BJ (cell line): Measurements from ENCODE around the gene CAMSAP2. TPM values are rescaled to one million over a fixed set of nuclear protein-coding genes. Genes with fewer than 3 reads are reported as not detected.

ENCODE experiments used
- CTCF ChIA-PET: fragments of 350-600 bp; formaldehyde crosslinking; extraction: SDS; loops from one replicate; lab custom pipeline; 2021; ENCODE audit warnings: antibody characterized with exemption, inconsistent platforms; lab: Yijun Ruan, JAX
- POLR2A ChIA-PET: fragments of 300-600 bp; sonication (Branson Sonifier 250); formaldehyde crosslinking; extraction: SDS; loops from one replicate; lab custom pipeline; 2021; ENCODE audit warnings: antibody characterized with exemption; lab: Charles Lee
- DNase-seq: peaks from one replicate; pipeline ENCODE4 v3.0.0-alpha.2; 2011; ENCODE audit warnings: low read depth
- H3K27me3 ChIP-seq: 2 replicates; pipeline ENCODE4 v1.6.0; 2011; ENCODE audit warnings: low read length; ENCODE audit not compliant: control insufficient read depth, insufficient read depth
- H3K36me3 ChIP-seq: 2 replicates; pipeline ENCODE4 v1.5.1; 2011; ENCODE audit warnings: low read length; ENCODE audit not compliant: control insufficient read depth, insufficient read depth
- H3K4me3 ChIP-seq: 2 replicates; pipeline ENCODE4 v1.5.1; 2011; ENCODE audit warnings: low read depth, mild to moderate bottlenecking, control low read depth, low read length
- CTCF ChIP-seq: IDR thresholded peaks from 2 replicates; pipeline ENCODE4 v1.5.1; 2011; ENCODE audit warnings: low read depth, mild to moderate bottlenecking, control low read depth, inconsistent platforms, low read length, moderate library complexity; ENCODE audit not compliant: insufficient read depth
- polyA plus RNA-seq: library from polyadenylated mRNA; depleted of rRNA; stranded (reverse); fragments of >200 nt; gene quantifications from 2 replicates; pipeline ENCODE4 v1.2.3, GENCODE V29; 2011

CAMSAP2 gene
- polyA plus RNA-seq, 1 experiment = 7.5 TPM

DNA sequence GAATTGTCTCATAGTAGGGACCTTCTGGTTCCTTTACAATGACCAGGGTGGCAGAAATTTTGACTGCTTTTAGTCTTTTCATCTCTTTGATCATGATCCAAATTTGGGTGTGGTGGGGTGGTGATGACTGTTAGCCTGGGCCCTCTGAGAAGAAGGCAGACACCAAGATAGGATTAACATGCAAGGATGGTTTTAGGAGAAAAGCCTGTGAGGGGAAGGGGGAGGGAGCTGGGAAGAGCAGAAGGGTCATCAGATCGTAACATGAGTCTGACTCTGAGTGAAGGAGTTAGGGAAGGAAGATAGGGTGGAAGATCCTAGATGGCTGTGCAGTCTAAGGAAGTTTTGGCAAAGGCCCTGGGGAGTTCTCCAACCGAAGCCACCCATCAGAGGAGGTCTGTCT lies 28.5 kb upstream of the CAMSAP2 start:
- CTCF ChIA-PET = interaction anchor here (0.6 to 1.4 kb wide), 2 partner anchors 9 to 19 kb away, joined by 3 read pairs; no protein-coding TSS in a partner anchor
- POLR2A ChIA-PET = no interaction called here

DNA sequence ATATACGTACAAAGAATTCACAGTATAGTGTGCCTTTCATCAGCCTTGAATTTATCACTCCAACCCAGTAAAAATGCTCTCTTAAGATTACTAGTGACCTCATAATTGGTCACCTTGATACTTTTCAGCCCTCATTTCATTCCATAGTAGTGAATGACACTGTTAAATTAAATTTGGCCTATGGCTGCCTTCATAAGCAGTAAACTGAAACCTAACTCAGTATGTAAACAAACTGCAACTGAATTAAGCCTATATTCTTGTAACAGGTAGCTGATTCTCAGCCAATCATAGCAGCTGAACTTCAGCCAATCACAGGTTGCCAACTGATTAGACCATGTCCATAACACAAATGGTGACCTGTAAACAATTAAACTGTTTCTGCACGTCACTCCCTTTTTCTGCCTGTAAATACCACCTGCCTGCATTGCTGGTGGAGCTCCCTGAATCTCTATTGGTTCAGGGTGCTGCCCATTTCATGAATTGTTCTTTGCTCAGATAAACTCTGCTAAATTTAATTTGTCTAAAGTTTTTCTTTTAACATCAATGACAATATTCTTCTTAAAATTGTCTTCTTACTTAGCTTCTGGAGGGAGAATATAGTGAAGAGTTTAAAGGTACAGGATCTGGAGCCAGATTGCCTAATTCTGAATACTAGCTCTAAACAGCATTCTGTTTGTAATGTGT lies 24.0 kb upstream of the CAMSAP2 start:
- ChIA-PET CTCF (interaction anchor here (1.4 kb wide), 1 partner anchor 11 kb away, joined by 3 read pairs; no protein-coding TSS in a partner anchor), POLR2A (no interaction called here)
- TF ChIP-seq CTCF = no peak

More for the DNA sequence above, 28.5 kb upstream of the CAMSAP2 start:
- no peak for TF ChIP-seq CTCF
- no peaks in the 10 kb centered on the region for H3K27me3 ChIP-seq
- no peak overlapping the region for H3K4me3 ChIP-seq
- H3K36me3 ChIP-seq = no peaks in the 10 kb centered on the region
- no peak for DNase-seq

GRCh38 chr1:200720199-200720598 lies 18.5 kb upstream of the CAMSAP2 start:
- Histone ChIP-seq H3K4me3 (no peak overlapping the region), H3K27me3 (peaks cover 6% of the 10 kb centered on the region), H3K36me3 (no peaks in the 10 kb centered on the region)
- TF ChIP-seq CTCF = no peak
- ChIA-PET POLR2A (no interaction called here), CTCF (no interaction called here)
- DNase-seq = no peak

More for the DNA sequence above, 24.0 kb upstream of the CAMSAP2 start:
- peaks cover 6% of the 10 kb centered on the region for H3K27me3 ChIP-seq
- DNase-seq = no peak
- no peaks in the 10 kb centered on the region for H3K36me3 ChIP-seq
- H3K4me3 ChIP-seq = no peak overlapping the region

DNA sequence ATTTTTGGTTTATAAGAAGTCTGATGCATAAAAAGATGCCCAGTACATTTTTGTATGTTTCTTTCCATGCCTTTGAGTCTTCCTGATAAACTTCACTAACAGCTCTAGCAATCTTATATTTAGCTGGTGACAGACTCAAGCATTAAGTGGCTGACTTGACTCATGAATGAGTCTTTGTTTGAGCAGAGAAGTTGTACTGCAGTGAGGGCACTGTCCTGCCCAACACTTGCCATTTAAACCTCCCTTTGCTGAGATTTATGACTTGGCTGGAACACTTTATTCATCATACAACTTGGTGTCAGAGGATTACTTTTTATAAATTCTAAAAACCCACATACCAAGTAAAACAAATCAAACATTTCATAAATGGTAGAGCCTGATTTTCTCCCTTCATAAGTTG lies 14.6 kb upstream of the CAMSAP2 start:
- no peak for DNase-seq
- CTCF ChIA-PET = no interaction called here
- POLR2A ChIA-PET = no interaction called here
- no peaks in the 10 kb centered on the region for H3K27me3 ChIP-seq
- H3K4me3 ChIP-seq = no peak overlapping the region
- TF ChIP-seq CTCF = no peak
- H3K36me3 ChIP-seq = no peaks in the 10 kb centered on the region

GRCh38 chr1:200727257-200727656 lies 11.4 kb upstream of the CAMSAP2 start:
- ChIA-PET CTCF (interaction anchor here (1.2 kb wide), 1 partner anchor 9 kb away, joined by 3 read pairs; no protein-coding TSS in a partner anchor), POLR2A (no interaction called here)
- no peaks in the 10 kb centered on the region for H3K36me3 ChIP-seq
- TF ChIP-seq CTCF = no peak
- H3K27me3 ChIP-seq = no peaks in the 10 kb centered on the region
- DNase-seq = no peak
- no peak overlapping the region for H3K4me3 ChIP-seq
